ENCODE results near the gene LAMA1. TPM values are rescaled to one million over a fixed set of nuclear protein-coding genes. Genes with fewer than 3 reads are reported as not detected.

Gene LAMA1
- total RNA-seq, 2 donors from 2014 or later, result 0.99 to 3.4 TPM

GRCh38 chr18:6976935-6977334 lies 140.7 kb downstream of the LAMA1 start:
- ATAC-seq, result peak; percentile 60
- DNase-seq, result peak; percentile 43 to 71 (median 58)
- Histone ChIP-seq H3K27ac (peak overlapping the region in 3 of 4 donors; percentile 8 to 60 (median 59)), H3K4me1 (peaks cover 11% of the 10 kb centered on the region), H3K4me3 (no peak overlapping the region), H3K9me3 (no peaks in the 10 kb centered on the region), H3K27me3 (no peaks in the 10 kb centered on the region), H3K36me3 (replicated peaks in 1 of 2; ENCODE audit: insufficient read depth in 1 of 2, low read depth in 2 of 2) (no peaks in the 10 kb centered on the region)
- 35 to 48% methylated on average over 3 of the region's 3 CpGs for WGBS, 2 donors
- TF ChIP-seq POLR2A (IDR thresholded peaks at IDR 0.05) (no peak), CTCF (IDR thresholded peaks at IDR 0.05) (no peak)
- intact Hi-C loops (cut with DNase I), result no loop called here

GRCh38 chr18:6975084-6975483 lies 142.5 kb downstream of the LAMA1 start:
- H3K27ac ChIP-seq, result no peak overlapping the region
- 87 to 99% methylated on average over 6 of the region's 6 CpGs for WGBS, 2 donors
- no peak for TF ChIP-seq POLR2A (IDR thresholded peaks at IDR 0.05)
- TF ChIP-seq CTCF (IDR thresholded peaks at IDR 0.05), result no peak
- H3K9me3 ChIP-seq, result no peaks in the 10 kb centered on the region
- no peaks in the 10 kb centered on the region for H3K36me3 ChIP-seq (replicated peaks in 1 of 2; ENCODE audit: insufficient read depth in 1 of 2, low read depth in 2 of 2)
- no peak for ATAC-seq
- intact Hi-C loops (cut with DNase I), result no loop called here
- H3K4me1 ChIP-seq, result peaks cover 14% of the 10 kb centered on the region
- no peak for DNase-seq
- no peak overlapping the region for H3K4me3 ChIP-seq
- H3K27me3 ChIP-seq, result no peaks in the 10 kb centered on the region

- WGBS, 2 donors, result 67 to 69% methylated on average over 7 of the region's 7 CpGs
- Histone ChIP-seq H3K4me1 (peaks cover 10% of the 10 kb centered on the region), H3K27ac (peak overlapping the region in 1 of 4 donors; percentile 3), H3K9me3 (no peaks in the 10 kb centered on the region), H3K27me3 (no peaks in the 10 kb centered on the region), H3K36me3 (replicated peaks in 1 of 2; ENCODE audit: insufficient read depth in 1 of 2, low read depth in 2 of 2) (no peaks in the 10 kb centered on the region), H3K4me3 (no peak overlapping the region)
- TF ChIP-seq CTCF (IDR thresholded peaks at IDR 0.05) (no peak), POLR2A (IDR thresholded peaks at IDR 0.05) (no peak)
- intact Hi-C loops (cut with DNase I), result no loop called here
- DNase-seq, result peak in 1 of 4 donors; percentile 42
- ATAC-seq, result no peak
Measured at GRCh38 chr18:6971823-6972478, 145.6 kb downstream of the LAMA1 start.

- no peak for TF ChIP-seq CTCF (IDR thresholded peaks at IDR 0.05)
- TF ChIP-seq POLR2A (IDR thresholded peaks at IDR 0.05), result no peak
- intact Hi-C loops (cut with DNase I), result no loop called here
- H3K4me1 ChIP-seq, result peaks cover 37% of the 10 kb centered on the region
- ATAC-seq, result no peak
- H3K36me3 ChIP-seq (replicated peaks in 1 of 2; ENCODE audit: insufficient read depth in 1 of 2, low read depth in 2 of 2), result no peaks in the 10 kb centered on the region
- WGBS, 2 donors, result 80 to 84% methylated on average over 2 of the region's 2 CpGs
- no peaks in the 10 kb centered on the region for H3K9me3 ChIP-seq
- H3K4me3 ChIP-seq, result no peak overlapping the region
- DNase-seq, result no peak
- H3K27me3 ChIP-seq, result no peaks in the 10 kb centered on the region
- H3K27ac ChIP-seq, result no peak overlapping the region
Measured at GRCh38 chr18:6963452-6964097, 154.0 kb downstream of the LAMA1 start.
